Measurements from ENCODE around the gene KCNS1.

DNA sequence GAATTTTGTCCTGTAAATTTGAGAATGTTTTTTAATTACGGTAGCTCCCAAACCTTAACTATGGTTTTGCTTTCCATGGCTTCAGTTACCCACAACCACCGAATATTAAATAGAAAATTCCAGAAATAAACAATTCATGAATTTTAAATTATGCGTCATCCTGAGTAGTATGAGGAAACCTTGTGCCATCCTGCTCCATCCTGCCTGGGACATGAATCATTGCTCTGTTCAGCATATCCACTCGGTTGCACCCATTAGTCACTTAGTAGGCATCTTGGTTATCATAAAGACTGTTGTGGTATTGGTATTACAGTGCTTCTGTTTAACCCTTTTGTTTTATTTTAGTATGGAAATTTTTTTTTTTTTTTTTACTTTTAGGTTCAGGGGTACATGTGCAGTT is 39.7 kb downstream of the KCNS1 start:
- TF ChIP-seq, protein P1, sequence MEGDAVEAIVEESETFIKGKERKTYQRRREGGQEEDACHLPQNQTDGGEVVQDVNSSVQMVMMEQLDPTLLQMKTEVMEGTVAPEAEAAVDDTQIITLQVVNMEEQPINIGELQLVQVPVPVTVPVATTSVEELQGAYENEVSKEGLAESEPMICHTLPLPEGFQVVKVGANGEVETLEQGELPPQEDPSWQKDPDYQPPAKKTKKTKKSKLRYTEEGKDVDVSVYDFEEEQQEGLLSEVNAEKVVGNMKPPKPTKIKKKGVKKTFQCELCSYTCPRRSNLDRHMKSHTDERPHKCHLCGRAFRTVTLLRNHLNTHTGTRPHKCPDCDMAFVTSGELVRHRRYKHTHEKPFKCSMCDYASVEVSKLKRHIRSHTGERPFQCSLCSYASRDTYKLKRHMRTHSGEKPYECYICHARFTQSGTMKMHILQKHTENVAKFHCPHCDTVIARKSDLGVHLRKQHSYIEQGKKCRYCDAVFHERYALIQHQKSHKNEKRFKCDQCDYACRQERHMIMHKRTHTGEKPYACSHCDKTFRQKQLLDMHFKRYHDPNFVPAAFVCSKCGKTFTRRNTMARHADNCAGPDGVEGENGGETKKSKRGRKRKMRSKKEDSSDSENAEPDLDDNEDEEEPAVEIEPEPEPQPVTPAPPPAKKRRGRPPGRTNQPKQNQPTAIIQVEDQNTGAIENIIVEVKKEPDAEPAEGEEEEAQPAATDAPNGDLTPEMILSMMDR (IDR thresholded peaks at IDR 0.05): no peak
- TF ChIP-seq POLR2A (IDR thresholded peaks at IDR 0.05): no peak

All from heart left ventricle (tissue), 13 donors.